H9 (cell line): ENCODE data around the gene CORO1C. TPM values are rescaled to one million over a fixed set of nuclear protein-coding genes. Genes with fewer than 3 reads are reported as not detected.

ENCODE experiments used
- DNase-seq: peaks from one replicate; pipeline ENCODE4 v3.0.0-alpha.2; 2017
- H2AFZ ChIP-seq: one replicate; pipeline ENCODE4 v1.6.1; 2013; ENCODE audit warnings: mild to moderate bottlenecking, low read length, control low read depth, moderate library complexity
- H2AK5ac ChIP-seq: 2 replicates; pipeline ENCODE4 v1.6.1; 2013; ENCODE audit warnings: low read length, control low read depth, mixed read lengths; ENCODE audit not compliant: insufficient read length
- H2BK120ac ChIP-seq: one replicate; pipeline ENCODE4 v1.6.1; 2013; ENCODE audit warnings: low read depth, mild to moderate bottlenecking, low read length, control low read depth, inconsistent platforms; ENCODE audit not compliant: poor library complexity, severe bottlenecking
- H2BK12ac ChIP-seq: 2 replicates; pipeline ENCODE4 v1.6.1; 2013; ENCODE audit warnings: low read length, control low read depth, mixed read lengths, low read depth; ENCODE audit not compliant: insufficient read length
- H2BK15ac ChIP-seq: 2 replicates; pipeline ENCODE4 v1.6.1; 2013; ENCODE audit warnings: low read depth, low read length, control low read depth
- H2BK20ac ChIP-seq: one replicate; pipeline ENCODE4 v1.6.1; 2013; ENCODE audit warnings: low read depth, mild to moderate bottlenecking, low read length, control low read depth, inconsistent platforms; ENCODE audit not compliant: poor library complexity, severe bottlenecking
- H2BK5ac ChIP-seq: 2 replicates; pipeline ENCODE4 v1.6.1; 2013; ENCODE audit warnings: low read length, control low read depth, mixed read lengths; ENCODE audit not compliant: insufficient read length
- H3K14ac ChIP-seq: 2 replicates; pipeline ENCODE4 v1.6.1; 2013; ENCODE audit warnings: low read length, control low read depth; ENCODE audit not compliant: insufficient read depth
- H3K18ac ChIP-seq: 2 replicates; pipeline ENCODE4 v1.6.1; 2013; ENCODE audit warnings: low read depth, mild to moderate bottlenecking, mixed read lengths, low read length, control low read depth; ENCODE audit not compliant: insufficient read length
- H3K23ac ChIP-seq: 2 replicates; pipeline ENCODE4 v1.6.1; 2013; ENCODE audit warnings: low read length, control low read depth, mixed read lengths, low read depth; ENCODE audit not compliant: insufficient read length
- H3K23me2 ChIP-seq: 2 replicates; pipeline ENCODE4 v1.6.1; 2013; ENCODE audit warnings: low read depth, mild to moderate bottlenecking, mixed read lengths, low read length, control low read depth; ENCODE audit not compliant: insufficient read length, poor library complexity, severe bottlenecking
- H3K27ac ChIP-seq: 2 replicates; pipeline ENCODE4 v1.5.1; 2013; ENCODE audit warnings: low read length, control low read depth, mixed read lengths, low read depth; ENCODE audit not compliant: insufficient read length
- H3K27me3 ChIP-seq: 2 replicates; pipeline ENCODE4 v1.6.1; 2013; ENCODE audit warnings: low read length, control low read depth, inconsistent platforms; ENCODE audit not compliant: insufficient read depth
- H3K4ac ChIP-seq: 2 replicates; pipeline ENCODE4 v1.6.1; 2013; ENCODE audit warnings: low read depth, mild to moderate bottlenecking, control low read depth, inconsistent platforms, low read length, moderate library complexity
- H3K4me1 ChIP-seq: 2 replicates; pipeline ENCODE4 v1.6.1; 2013; ENCODE audit warnings: low read length, control low read depth, inconsistent platforms; ENCODE audit not compliant: insufficient read depth
- H3K4me2 ChIP-seq: 2 replicates; pipeline ENCODE4 v1.6.1; 2013; ENCODE audit warnings: low read length, control low read depth, mixed read lengths; ENCODE audit not compliant: insufficient read length, insufficient read depth
- H3K56ac ChIP-seq: 2 replicates; pipeline ENCODE4 v1.6.1; 2013; ENCODE audit warnings: low read depth, mild to moderate bottlenecking, mixed read lengths, low read length, control low read depth; ENCODE audit not compliant: insufficient read length
- H3K79me1 ChIP-seq: 2 replicates; pipeline ENCODE4 v1.6.1; 2013; ENCODE audit warnings: low read depth, mild to moderate bottlenecking, moderate library complexity, low read length, control low read depth, inconsistent platforms; ENCODE audit not compliant: insufficient read depth, poor library complexity, severe bottlenecking
- H3K79me2 ChIP-seq: 2 replicates; pipeline ENCODE4 v1.6.1; 2013; ENCODE audit warnings: low read length, control low read depth, inconsistent platforms; ENCODE audit not compliant: insufficient read depth
- H3K9ac ChIP-seq: 2 replicates; pipeline ENCODE4 v1.6.1; 2013; ENCODE audit warnings: low read length, control low read depth, mixed read lengths; ENCODE audit not compliant: insufficient read length; ENCODE audit errors: extremely low read depth
- H3K9me3 ChIP-seq: one replicate; pipeline ENCODE4 v1.6.1; 2013; ENCODE audit warnings: low read depth, low read length, inconsistent platforms; ENCODE audit not compliant: control insufficient read depth
- H3T11ph ChIP-seq: one replicate; pipeline ENCODE4 v1.6.1; 2013; ENCODE audit warnings: mild to moderate bottlenecking, low read length, control low read depth, inconsistent platforms
- H4K20me1 ChIP-seq: one replicate; pipeline ENCODE4 v1.6.1; 2013; ENCODE audit not compliant: control insufficient read depth, insufficient read length, insufficient read depth
- H4K5ac ChIP-seq: 2 replicates; pipeline ENCODE4 v1.6.1; 2013; ENCODE audit warnings: low read depth, mild to moderate bottlenecking, mixed read lengths, low read length, control low read depth; ENCODE audit not compliant: insufficient read length
- H4K8ac ChIP-seq: replicated peaks from 2 replicates; pipeline ENCODE4 v1.6.1; 2013; ENCODE audit warnings: low read length, control low read depth, mixed read lengths, low read depth; ENCODE audit not compliant: insufficient read length
- H4K91ac ChIP-seq: 2 replicates; pipeline ENCODE4 v1.6.1; 2013; ENCODE audit warnings: low read depth, mild to moderate bottlenecking, moderate library complexity, mixed read lengths, low read length, control low read depth; ENCODE audit not compliant: insufficient read length
- H3K27ac Mint-ChIP-seq, 3 experiments: 2 replicates in 2 of 3; 3 replicates in 1 of 3; pipeline ENCODE4 v1.8.0; 2020 to 2021; ENCODE audit warnings: mixed read lengths in 3 of 3, mild to moderate bottlenecking in 1 of 3, moderate library complexity in 1 of 3
- H3K27me3 Mint-ChIP-seq: 2 replicates; pipeline ENCODE4 v1.8.0; 2021; ENCODE audit warnings: low read depth, mild to moderate bottlenecking, moderate library complexity, mixed read lengths
- H3K36me3 Mint-ChIP-seq, 3 experiments: 2 replicates in 2 of 3; 3 replicates in 1 of 3; pipeline ENCODE4 v1.8.0; 2020 to 2021; ENCODE audit warnings: low read depth in 3 of 3, mixed read lengths in 3 of 3; ENCODE audit not compliant: insufficient read depth in 1 of 3
- H3K4me1 Mint-ChIP-seq, 2 experiments: 2 replicates each; pipeline ENCODE4 v1.8.0; 2020; ENCODE audit warnings: mixed read lengths in 2 of 2
- H3K4me3 Mint-ChIP-seq, 2 experiments: 2 replicates in 1 of 2; 3 replicates in 1 of 2; pipeline ENCODE4 v1.8.0; 2020 to 2021; ENCODE audit warnings: mild to moderate bottlenecking in 2 of 2, mixed read lengths in 2 of 2, moderate library complexity in 1 of 2
- H3K9me3 Mint-ChIP-seq, 2 experiments: 2 replicates in 1 of 2; 3 replicates in 1 of 2; pipeline ENCODE4 v1.8.0; 2020; ENCODE audit warnings: mild to moderate bottlenecking in 2 of 2, mixed read lengths in 2 of 2, moderate library complexity in 1 of 2
- WGBS: extraction: QIAGEN DNeasy Blood & Tissue Kit; methylation state at CpG from one replicate; pipeline ENCODE4 v1.1.7; 2013; ENCODE audit warnings: missing lambda C conversion rate, low lambda C conversion rate, mixed read lengths; ENCODE audit not compliant: insufficient read length; ENCODE audit errors: extremely low coverage; 5-methylcytosine and 5-hydroxymethylcytosine counted together
- total RNA-seq: library from RNA; stranded (reverse); gene quantifications from 2 replicates; pipeline ENCODE4 v1.2.1, GENCODE V29; 2021
- TF ChIP-seq, protein P1 (sequence below): fragments of 200-600 bp; sonication (generic); conservative IDR thresholded peaks from 3 replicates; pipeline ENCODE4 v1.8.0; 2021; ENCODE audit warnings: antibody characterized with exemption, mild to moderate bottlenecking

The CORO1C gene
- total RNA-seq, 1 experiment from 2014 or later, result 154 TPM

DNA sequence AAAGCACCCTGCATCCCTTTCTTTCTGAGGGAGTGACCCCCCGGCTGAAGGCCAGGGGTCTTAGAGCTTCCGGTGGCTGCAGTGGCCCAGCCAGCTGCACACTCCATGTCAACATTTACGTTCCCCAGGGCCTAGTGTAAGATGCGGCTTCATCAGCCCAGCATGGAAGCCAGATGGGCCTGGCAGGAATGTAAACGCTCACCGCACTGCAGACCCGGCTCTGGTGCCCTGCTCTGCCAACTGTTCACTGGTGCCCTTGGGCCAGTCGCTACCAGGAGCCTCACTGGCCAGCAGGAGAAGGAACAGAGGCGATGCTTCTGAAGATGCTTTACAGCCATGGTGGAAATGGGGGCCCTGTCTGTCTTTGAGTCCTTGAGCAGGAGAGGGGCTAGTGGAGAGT lies 124.8 kb downstream of the CORO1C start:
- Histone ChIP-seq H3K4ac (no peak overlapping the region), H2BK20ac (no peak overlapping the region), H2AK5ac (no peak overlapping the region), H2AFZ (no peak overlapping the region), H4K5ac (no peak overlapping the region), H2BK120ac (no peak overlapping the region), H3K4me2 (no peak overlapping the region), H3K18ac (peak overlapping the region; percentile 20), H3K4me1 (no peaks in the 10 kb centered on the region), H3K9ac (no peak overlapping the region), H3K9me3 (no peaks in the 10 kb centered on the region), H3K23me2 (no peaks in the 10 kb centered on the region), H4K20me1 (no peaks in the 10 kb centered on the region), H3T11ph (no peak overlapping the region), H4K91ac (no peak overlapping the region), H2BK15ac (no peak overlapping the region), H4K8ac (no peak overlapping the region), H3K79me2 (no peaks in the 10 kb centered on the region), H3K14ac (no peak overlapping the region), H3K56ac (no peak overlapping the region), H3K79me1 (no peaks in the 10 kb centered on the region), H2BK5ac (no peak overlapping the region), H3K27me3 (no peaks in the 10 kb centered on the region), H3K23ac (no peak overlapping the region), H2BK12ac (no peak overlapping the region), H3K27ac (no peak overlapping the region)
- Mint-ChIP-seq H3K4me3 (no peak overlapping the region), H3K36me3 (no peaks in the 10 kb centered on the region), H3K27ac (no peak overlapping the region), H3K4me1 (peaks cover 16 to 27% of the 10 kb centered on the region in 2 experiments), H3K9me3 (no peaks in the 10 kb centered on the region; a peak in 1 of 5 replicates), H3K27me3 (peaks cover 1% of the 10 kb centered on the region; the same call in 1 of the 2 replicates)
- no CpG with 5 or more reads among the region's 9 CpGs for WGBS
- TF ChIP-seq, protein P1, sequence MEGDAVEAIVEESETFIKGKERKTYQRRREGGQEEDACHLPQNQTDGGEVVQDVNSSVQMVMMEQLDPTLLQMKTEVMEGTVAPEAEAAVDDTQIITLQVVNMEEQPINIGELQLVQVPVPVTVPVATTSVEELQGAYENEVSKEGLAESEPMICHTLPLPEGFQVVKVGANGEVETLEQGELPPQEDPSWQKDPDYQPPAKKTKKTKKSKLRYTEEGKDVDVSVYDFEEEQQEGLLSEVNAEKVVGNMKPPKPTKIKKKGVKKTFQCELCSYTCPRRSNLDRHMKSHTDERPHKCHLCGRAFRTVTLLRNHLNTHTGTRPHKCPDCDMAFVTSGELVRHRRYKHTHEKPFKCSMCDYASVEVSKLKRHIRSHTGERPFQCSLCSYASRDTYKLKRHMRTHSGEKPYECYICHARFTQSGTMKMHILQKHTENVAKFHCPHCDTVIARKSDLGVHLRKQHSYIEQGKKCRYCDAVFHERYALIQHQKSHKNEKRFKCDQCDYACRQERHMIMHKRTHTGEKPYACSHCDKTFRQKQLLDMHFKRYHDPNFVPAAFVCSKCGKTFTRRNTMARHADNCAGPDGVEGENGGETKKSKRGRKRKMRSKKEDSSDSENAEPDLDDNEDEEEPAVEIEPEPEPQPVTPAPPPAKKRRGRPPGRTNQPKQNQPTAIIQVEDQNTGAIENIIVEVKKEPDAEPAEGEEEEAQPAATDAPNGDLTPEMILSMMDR, result no peak
- DNase-seq, result no peak
